H1 (cell line): Measurements from ENCODE around the gene KLC4. TPM values are rescaled to one million over a fixed set of nuclear protein-coding genes. Genes with fewer than 3 reads are reported as not detected.

ENCODE experiments used
- CTCF ChIA-PET: fragments of 300-600 bp; sonication (Branson Sonifier 250); formaldehyde crosslinking; loops from one replicate; lab custom pipeline; 2021; ENCODE audit not compliant: partially characterized antibody; lab: Charles Lee
- POLR2A ChIA-PET: fragments of 300-600 bp; sonication (Branson Sonifier 250); formaldehyde crosslinking; loops from one replicate; lab custom pipeline; 2021; ENCODE audit warnings: inconsistent platforms; ENCODE audit not compliant: partially characterized antibody; lab: Charles Lee
- DNase-seq, 2 experiments: peaks; one replicate each; pipeline versions ENCODE4 v3.0.0 to v3.0.0-alpha.2; 2010 to 2022; ENCODE audit warnings: low spot score in 2 of 2, low read depth in 1 of 2, mixed read lengths in 1 of 2
- FAIRE-seq: peaks from 2 replicates; lab custom pipeline; 2011; peaks lifted over from hg19 to GRCh38; lab: Jason Lieb, UNC
- H2AFZ ChIP-seq: 2 replicates; pipeline ENCODE4 v1.8.1; 2012; ENCODE audit warnings: low read length, inconsistent platforms
- H2AK5ac ChIP-seq: 2 replicates; pipeline ENCODE4 v1.6.1; 2013; ENCODE audit warnings: low read depth, low read length
- H2BK120ac ChIP-seq: replicated peaks from 2 replicates; pipeline ENCODE3; 2013; ENCODE audit warnings: low read depth, low read length, inconsistent platforms
- H2BK12ac ChIP-seq: 2 replicates; pipeline ENCODE4 v1.6.1; 2013; ENCODE audit warnings: low read depth, low read length
- H2BK15ac ChIP-seq: 2 replicates; pipeline ENCODE4 v1.6.1; 2013; ENCODE audit warnings: low read length
- H2BK20ac ChIP-seq: 2 replicates; pipeline ENCODE4 v1.6.1; 2013; ENCODE audit warnings: low read length
- H2BK5ac ChIP-seq: 2 replicates; pipeline ENCODE4 v1.6.1; 2013; ENCODE audit warnings: low read depth, low read length
- H3K14ac ChIP-seq: 2 replicates; pipeline ENCODE4 v1.6.1; 2013; ENCODE audit warnings: inconsistent platforms; ENCODE audit not compliant: insufficient read length
- H3K18ac ChIP-seq: 2 replicates; pipeline ENCODE4 v1.6.1; 2013; ENCODE audit warnings: low read length; ENCODE audit errors: extremely low read depth
- H3K23ac ChIP-seq: 2 replicates; pipeline ENCODE4 v1.6.1; 2013; ENCODE audit warnings: inconsistent platforms; ENCODE audit not compliant: insufficient read length
- H3K23me2 ChIP-seq: 2 replicates; pipeline ENCODE4 v1.6.1; 2013; ENCODE audit warnings: low read depth, low read length
- H3K27ac ChIP-seq: 2 replicates; pipeline ENCODE4 v1.6.1; 2011; ENCODE audit warnings: low read depth, low read length, inconsistent platforms
- H3K27me3 ChIP-seq, 4 experiments: replicated peaks in 1 of 4; 1 replicate in 1 of 4; 2 replicates in 3 of 4; pipeline versions ENCODE4 v1.6.1 to v1.8.1; 2011 to 2013; ENCODE audit warnings: low read length in 3 of 4, mild to moderate bottlenecking in 3 of 4, inconsistent platforms in 2 of 4, mixed read lengths in 2 of 4, moderate library complexity in 1 of 4; ENCODE audit not compliant: control insufficient read depth in 3 of 4, insufficient read depth in 3 of 4; ENCODE audit errors: extremely low read depth in 1 of 4
- H3K36me3 ChIP-seq, 4 experiments: 2 replicates each; pipeline versions ENCODE4 v1.6.1 to v1.8.1; 2011 to 2013; ENCODE audit warnings: mild to moderate bottlenecking in 4 of 4, low read length in 3 of 4, moderate library complexity in 2 of 4, control low read depth in 1 of 4, inconsistent platforms in 1 of 4; ENCODE audit not compliant: insufficient read depth in 4 of 4, control insufficient read depth in 2 of 4
- H3K4ac ChIP-seq: replicated peaks from 2 replicates; pipeline ENCODE3; 2013; ENCODE audit warnings: low read length, low read depth, mixed read lengths, inconsistent platforms; ENCODE audit not compliant: insufficient read length
- H3K4me1 ChIP-seq, 4 experiments: replicated peaks in 1 of 4; 1 replicate in 1 of 4; 2 replicates in 3 of 4; pipeline versions ENCODE4 v1.6.1 to v1.8.1; 2011 to 2013; ENCODE audit warnings: low read length in 3 of 4, inconsistent platforms in 2 of 4, mixed read lengths in 1 of 4; ENCODE audit not compliant: insufficient read depth in 4 of 4, control insufficient read depth in 3 of 4
- H3K4me2 ChIP-seq, 2 experiments: 2 replicates each; pipeline versions ENCODE4 v1.6.1 to v1.8.1; 2011 to 2013; ENCODE audit warnings: low read depth in 2 of 2, low read length in 2 of 2, control low read depth in 1 of 2, inconsistent platforms in 1 of 2, mild to moderate bottlenecking in 1 of 2; ENCODE audit not compliant: insufficient read depth in 1 of 2
- H3K4me3 ChIP-seq, 4 experiments: fragments of 200-600, 300-600 bp in 1 of 4; sonication (generic), shearing (Covaris generic), sonication (Bioruptor Twin) in 1 of 4; 2 replicates each; pipeline versions ENCODE4 v1.5.1 to v1.8.1; 2011 to 2016; ENCODE audit warnings: low read length in 4 of 4, low read depth in 3 of 4, control low read depth in 2 of 4, inconsistent platforms in 2 of 4, mild to moderate bottlenecking in 2 of 4, mixed read lengths in 1 of 4, moderate library complexity in 1 of 4; ENCODE audit not compliant: insufficient read depth in 2 of 4; ENCODE audit errors: extremely low read depth in 1 of 4
- H3K56ac ChIP-seq: replicated peaks from 2 replicates; pipeline ENCODE3; 2013; ENCODE audit warnings: low read depth, mild to moderate bottlenecking, mixed read lengths, low read length, inconsistent platforms; ENCODE audit not compliant: insufficient read length
- H3K79me1 ChIP-seq: 2 replicates; pipeline ENCODE4 v1.6.1; 2013; ENCODE audit warnings: low read depth, low read length, control low read depth
- H3K79me2 ChIP-seq, 2 experiments: 2 replicates each; pipeline versions ENCODE4 v1.6.1 to v1.8.1; 2012 to 2013; ENCODE audit warnings: low read length in 2 of 2, mild to moderate bottlenecking in 2 of 2, inconsistent platforms in 1 of 2; ENCODE audit not compliant: insufficient read depth in 2 of 2, control insufficient read depth in 1 of 2
- H3K9ac ChIP-seq, 4 experiments: replicated peaks in 1 of 4; 1 replicate in 1 of 4; 2 replicates in 3 of 4; pipeline versions ENCODE4 v1.6.1 to v1.8.1; 2011 to 2013; ENCODE audit warnings: low read depth in 3 of 4, low read length in 3 of 4, control low read depth in 2 of 4, mild to moderate bottlenecking in 2 of 4, moderate library complexity in 2 of 4, inconsistent platforms in 1 of 4; ENCODE audit errors: extremely low read depth in 1 of 4
- H3K9me3 ChIP-seq, 2 experiments: 2 replicates each; pipeline versions ENCODE4 v1.6.1 to v1.8.1; 2012 to 2013; ENCODE audit warnings: mild to moderate bottlenecking in 2 of 2, moderate library complexity in 2 of 2, control low read depth in 1 of 2, inconsistent platforms in 1 of 2, low read depth in 1 of 2, low read length in 1 of 2, mixed read lengths in 1 of 2; ENCODE audit not compliant: insufficient read depth in 2 of 2
- H4K20me1 ChIP-seq, 2 experiments: replicated peaks in 1 of 2; 2 replicates each; pipeline versions ENCODE3 to v1.8.1; 2011 to 2013; ENCODE audit warnings: inconsistent platforms in 2 of 2, low read length in 2 of 2, mild to moderate bottlenecking in 1 of 2; ENCODE audit not compliant: insufficient read depth in 2 of 2, control insufficient read depth in 1 of 2
- H4K5ac ChIP-seq: 2 replicates; pipeline ENCODE4 v1.6.1; 2013; ENCODE audit warnings: low read length, low read depth, mixed read lengths, inconsistent platforms; ENCODE audit not compliant: insufficient read length
- H4K8ac ChIP-seq: 2 replicates; pipeline ENCODE4 v1.8.0; 2013; ENCODE audit warnings: mild to moderate bottlenecking, moderate library complexity, low read length, inconsistent platforms; ENCODE audit not compliant: insufficient read depth; ENCODE audit errors: extremely low read depth
- H4K91ac ChIP-seq: replicated peaks from 2 replicates; pipeline ENCODE3; 2013; ENCODE audit warnings: low read length, mixed read lengths, inconsistent platforms; ENCODE audit not compliant: insufficient read length
- BCL11A ChIP-seq, 2 experiments: IDR thresholded peaks; one replicate each; pipeline ENCODE4 v1.6.1; 2011; ENCODE audit warnings: low read depth in 2 of 2, low read length in 2 of 2, mild to moderate bottlenecking in 2 of 2
- BRCA1 ChIP-seq: IDR thresholded peaks from 2 replicates; pipeline ENCODE4 v1.6.1; 2012; ENCODE audit warnings: low read depth, low read length, improper control_type of control experiment
- CBX5 ChIP-seq: fragments of 300-800, 300-1000 bp; sonication (generic); IDR thresholded peaks from 2 replicates; pipeline ENCODE4 v1.7.1; 2016; ENCODE audit warnings: antibody characterized with exemption, low read length, low read depth
- CTBP2 ChIP-seq: IDR thresholded peaks from 2 replicates; pipeline ENCODE4 v1.7.0; 2011; ENCODE audit warnings: borderline replicate concordance, mild to moderate bottlenecking, moderate library complexity, mixed read lengths, low read length; ENCODE audit not compliant: insufficient read depth, insufficient read length
- KDM1A ChIP-seq: fragments of 200-600, 300-600 bp; sonication (generic); IDR thresholded peaks from 2 replicates; pipeline ENCODE4 v1.7.1; 2016; ENCODE audit warnings: mild to moderate bottlenecking, low read length, borderline replicate concordance
- MAFK ChIP-seq: IDR thresholded peaks from 2 replicates; pipeline ENCODE4 v1.6.1; 2012; ENCODE audit warnings: low read depth, mild to moderate bottlenecking, improper control_type of control experiment, low read length
- PHF8 ChIP-seq: fragments of 200-600 bp; sonication (generic); conservative IDR thresholded peaks from 2 replicates; pipeline ENCODE4 v1.7.1; 2012; ENCODE audit warnings: low read depth, mild to moderate bottlenecking, inconsistent platforms, low read length, moderate library complexity
- POU5F1 ChIP-seq: IDR thresholded peaks from 2 replicates; pipeline ENCODE4 v1.6.1; 2011; ENCODE audit warnings: low read depth, mild to moderate bottlenecking, low read length, moderate library complexity
- RFX5 ChIP-seq: IDR thresholded peaks from 2 replicates; pipeline ENCODE4 v1.6.1; 2011; ENCODE audit warnings: low read depth, low read length, improper control_type of control experiment, borderline replicate concordance
- SIRT6 ChIP-seq: IDR thresholded peaks from one replicate; pipeline ENCODE4 v1.7.1; 2012; ENCODE audit warnings: low read length, inconsistent platforms
- SP1 ChIP-seq: IDR thresholded peaks from 2 replicates; pipeline ENCODE4 v1.6.1; 2011; ENCODE audit warnings: low read depth, low read length
- WGBS, 2 experiments: shearing (Covaris generic) in 1 of 2; methylation state at CpG; one replicate each; pipeline versions ENCODE4 v1.1.6 to v1.1.7; 2013 to 2015; ENCODE audit warnings: low lambda C conversion rate in 2 of 2, mixed read lengths in 2 of 2, inconsistent platforms in 1 of 2, low coverage in 1 of 2, missing lambda C conversion rate in 1 of 2; ENCODE audit not compliant: insufficient replicate concordance in 2 of 2, insufficient coverage in 1 of 2, insufficient read length in 1 of 2; ENCODE audit errors: extremely low coverage in 1 of 2, missing lambda C conversion rate in 1 of 2; 5-methylcytosine and 5-hydroxymethylcytosine counted together
- polyA plus RNA-seq, 7 experiments: library from polyadenylated mRNA; depleted of rRNA in 3 of 7; stranded (reverse) in 5 of 7; unstranded in 2 of 7; fragments of >200 nt in 5 of 7; fragments of 200-250 nt in 2 of 7; gene quantifications; 1 replicate in 5 of 7; 2 replicates in 1 of 7; 4 replicates in 1 of 7; pipeline versions ENCODE4 v1.2.1 to v1.2.3, GENCODE V29; 2011 to 2013; ENCODE audit warnings: missing spikeins in 2 of 7, mixed read lengths in 2 of 7
- total RNA-seq: library from RNA; stranded (reverse); fragmentation: NEBNext Ultra II Directional; extraction: Animal tissue kit (Norgen Biotek cat#: 25700); gene quantifications from 2 replicates; pipeline ENCODE4 v1.2.1, GENCODE V29; 2021

KLC4 gene
- total and polyA plus RNA-seq, 2 of the 8 experiments (the other 6 are each of a cell fraction or from before 2014, with no cell fraction given) = 15.7 to 28.5 TPM

GRCh38 chr6:43075670-43076463, 16.4 kb downstream of the KLC4 start, which contains the start of gene PTK7:
Gene PTK7, plus strand, starts transcription at chr6:43076314. Its CDS starts 175 bp downstream, at chr6:43076489.
- Histone ChIP-seq H3K23ac (no peak within 1 kb of the TSS), H2AK5ac (peak within 1 kb of the TSS; percentile 84; the same call in 1 of the 2 replicates), H3K9me3 (no peaks in the 10 kb centered on the region), H2BK15ac (0 out of 2 replicates have a peak within 1 kb of the TSS, but pooled peaks have one; percentile 72), H2BK20ac (peak within 1 kb of the TSS; percentile 93; the same call in 1 of the 2 replicates), H3K4me3 (peak within 1 kb of the TSS; percentile 84 to 95 (median 94)), H3K4ac (peak within 1 kb of the TSS; percentile 10), H2AFZ (no peak within 1 kb of the TSS; the same call in 1 of the 2 replicates), H3K9ac (peak within 1 kb of the TSS; percentile 72 to 88 (median 81)), H3K4me1 (peaks cover 6 to 17% (median 12%) of the 10 kb centered on the region in 4 experiments; a peak in 6 of 7 replicates), H3K36me3 (peaks cover 0 to 2% (median 0%) of the 10 kb centered on the region in 4 experiments; a peak in 2 of 8 replicates), H2BK120ac (peak within 1 kb of the TSS; percentile 93), H3K79me1 (peaks cover 9% of the 10 kb centered on the region), H3K27ac (peak within 1 kb of the TSS; percentile 77; the same call in 1 of the 2 replicates), H4K5ac (peak within 1 kb of the TSS; percentile 42), H3K23me2 (peaks cover 10% of the 10 kb centered on the region; the same call in 1 of the 2 replicates), H3K4me2 (peak within 1 kb of the TSS; percentile 68 to 76), H3K18ac (peak within 1 kb of the TSS; percentile 71), H4K91ac (peak within 1 kb of the TSS; percentile 45), H3K27me3 (0 out of 7 replicates have a peak, but pooled peaks cover 0 to 2% (median 0%) of the 10 kb centered on the region in 4 experiments), H4K20me1 (peaks cover 7 to 12% of the 10 kb centered on the region in 2 experiments), H2BK5ac (peak within 1 kb of the TSS; percentile 78; the same call in 1 of the 2 replicates), H2BK12ac (peak within 1 kb of the TSS; percentile 87; the same call in 1 of the 2 replicates), H3K79me2 (peaks cover 12 to 41% of the 10 kb centered on the region in 2 experiments), H4K8ac (peak within 1 kb of the TSS; percentile 69), H3K14ac (no peak within 1 kb of the TSS), H3K56ac (peak within 1 kb of the TSS; percentile 81)
- POLR2A ChIA-PET = interaction anchor here (0.8 to 5.0 kb wide), 21 partner anchors 8 to 171 kb away, joined by 3 to 43 read pairs (median 7); partner anchors contain the start of genes CNPY3, CUL7, CUL9 and KLC4
- 10% methylated on average over 9 of the region's 60 CpGs; no CpG with 5 or more reads in 1 of the 2 experiments for WGBS, 2 experiments
- FAIRE-seq (no peak), DNase-seq (peak in 1 of 2 experiments; percentile 88)
- CTCF ChIA-PET = interaction anchor here (1.0 to 4.8 kb wide), 9 partner anchors 12 to 71 kb away, joined by 3 to 40 read pairs (median 11); partner anchors contain the start of genes KLHDC3 and MEA1
- peak; percentile 37; the same call in 1 of the 2 replicates for TF ChIP-seq KDM1A
- TF ChIP-seq BRCA1 = no peak
- TF ChIP-seq POU5F1 = no peak
- TF ChIP-seq SP1 = peak; percentile 82
- TF ChIP-seq CTBP2 = peak; percentile 66
- no peak for TF ChIP-seq BCL11A (IDR thresholded peaks at IDR 0.05; ENCODE audit: low read depth in 2 of 2, low read length in 2 of 2)
- TF ChIP-seq MAFK = no peak
- TF ChIP-seq PHF8 = no peak
- TF ChIP-seq RFX5 = no peak
- TF ChIP-seq SIRT6 = no peak
- TF ChIP-seq CBX5 = no peak
